K562 (cell line): ENCODE data around the gene PRR19. TPM values are rescaled to one million over a fixed set of nuclear protein-coding genes. Genes with fewer than 3 reads are reported as not detected.

Experiments
- ATAC-seq: fragments of 200-7000 bp; cut with Tn5 transposase; 3 replicates; pipeline ENCODE4 v1.9.1; 2020; ENCODE audit warnings: moderate library complexity
- BruUV-seq: library from RNA; stranded (reverse); fragments of 400-500 nt; replicated peaks from 2 replicates; lab custom pipeline; 2021; lab: Mats Ljungman, UMichigan
- CTCF ChIA-PET: fragments of 300-600 bp; formaldehyde crosslinking; extraction: SDS; loops from one replicate; lab custom pipeline; 2021; ENCODE audit warnings: low intra/inter-chr PET ratio; lab: Yijun Ruan, JAX
- POLR2A ChIA-PET: fragments of 300-600, 350-650 bp; sonication (Branson Sonifier 250); formaldehyde crosslinking; extraction: SDS; loops from one replicate; lab custom pipeline; 2021; ENCODE audit warnings: antibody characterized with exemption, inconsistent platforms; lab: Yijun Ruan, JAX
- DNase-seq, 4 experiments: peaks; one replicate each; pipeline versions ENCODE4 v3.0.0 to v3.0.0-alpha.2; 2011 to 2018; ENCODE audit warnings: low spot score in 3 of 4, mixed read lengths in 3 of 4; ENCODE audit errors: extremely low read depth in 1 of 4
- FAIRE-seq: peaks from 2 replicates; lab custom pipeline; 2011; peaks lifted over from hg19 to GRCh38; lab: Jason Lieb, UNC
- H2AFZ ChIP-seq: 2 replicates; pipeline ENCODE4 v1.6.0; 2011; ENCODE audit warnings: low read depth, low read length, control low read depth, inconsistent platforms
- H3K27ac ChIP-seq: fragments of 200-600 bp; 3 replicates; pipeline ENCODE4 v1.8.0; 2011; ENCODE audit warnings: low read depth, mild to moderate bottlenecking, control low read depth, inconsistent platforms, low read length, moderate library complexity, mixed read lengths; ENCODE audit errors: extremely low read depth
- H3K27me3 ChIP-seq, 2 experiments: fragments of 300-600 bp in 1 of 2; 2 replicates in 1 of 2; 3 replicates in 1 of 2; pipeline versions ENCODE4 v1.6.0 to v1.8.0; 2011; ENCODE audit warnings: inconsistent platforms in 2 of 2, low read length in 2 of 2, mild to moderate bottlenecking in 1 of 2, mixed read lengths in 1 of 2, moderate library complexity in 1 of 2; ENCODE audit not compliant: control insufficient read depth in 2 of 2, insufficient read depth in 2 of 2
- H3K36me3 ChIP-seq: fragments of 300-600 bp; 3 replicates; pipeline ENCODE4 v1.8.0; 2011; ENCODE audit warnings: mild to moderate bottlenecking, low read length, inconsistent platforms; ENCODE audit not compliant: control insufficient read depth, insufficient read depth
- H3K4me1 ChIP-seq, 2 experiments: fragments of 200-600 bp in 1 of 2; replicated peaks in 1 of 2; 2 replicates in 1 of 2; 3 replicates in 1 of 2; pipeline versions ENCODE4 v1.5.1 to v1.8.0; 2011; ENCODE audit warnings: inconsistent platforms in 2 of 2, low read length in 2 of 2, mild to moderate bottlenecking in 1 of 2, mixed read lengths in 1 of 2, moderate library complexity in 1 of 2; ENCODE audit not compliant: control insufficient read depth in 2 of 2, insufficient read depth in 2 of 2
- H3K4me2 ChIP-seq: 2 replicates; pipeline ENCODE4 v1.6.1; 2011; ENCODE audit warnings: low read length, control low read depth, inconsistent platforms, mixed read lengths; ENCODE audit not compliant: insufficient read depth
- H3K4me3 ChIP-seq: fragments of 200-600 bp; sonication (generic), shearing (Covaris generic); 2 replicates; pipeline ENCODE4 v1.5.1; 2016; ENCODE audit warnings: control low read depth, inconsistent platforms
- H3K79me2 ChIP-seq: fragments of 200-600 bp; 3 replicates; pipeline ENCODE4 v1.8.0; 2011; ENCODE audit warnings: low read length, inconsistent platforms; ENCODE audit not compliant: control insufficient read depth, insufficient read depth
- H3K9ac ChIP-seq, 2 experiments: 2 replicates each; pipeline versions ENCODE4 v1.6.0 to v1.6.1; 2011; ENCODE audit warnings: low read depth in 2 of 2, low read length in 2 of 2, control low read depth in 1 of 2, inconsistent platforms in 1 of 2, mild to moderate bottlenecking in 1 of 2, mixed read lengths in 1 of 2; ENCODE audit not compliant: insufficient read depth in 1 of 2
- H3K9me1 ChIP-seq: one replicate; pipeline ENCODE4 v1.6.0; 2011; ENCODE audit warnings: inconsistent platforms, mild to moderate bottlenecking, low read length, moderate library complexity; ENCODE audit not compliant: control insufficient read depth, insufficient read depth
- H3K9me3 ChIP-seq: replicated peaks from 2 replicates; pipeline ENCODE4 v1.5.1; 2011; ENCODE audit warnings: low read depth, low read length, inconsistent platforms; ENCODE audit not compliant: control insufficient read depth, insufficient read depth
- H4K20me1 ChIP-seq: replicated peaks from 2 replicates; pipeline ENCODE4 v1.6.1; 2011; ENCODE audit warnings: low read length, inconsistent platforms, mixed read lengths; ENCODE audit not compliant: control insufficient read depth, insufficient read depth
- KDM5B ChIP-seq: fragments of 200-600 bp; sonication (generic); IDR thresholded peaks from 2 replicates; pipeline ENCODE4 v1.6.1; 2012; ENCODE audit warnings: low read depth, mild to moderate bottlenecking, moderate library complexity, low read length, control low read depth, inconsistent platforms; ENCODE audit not compliant: insufficient replicate concordance
- POLR2G ChIP-seq: fragments of 200-400 bp; formaldehyde crosslinking; IDR thresholded peaks from 2 replicates; pipeline ENCODE4 v1.6.1; 2017; ENCODE audit warnings: low read depth, mild to moderate bottlenecking, antibody characterized with exemption, low read length, moderate library complexity
- PYGO2 ChIP-seq: fragments of 450-650 bp; IDR thresholded peaks from 2 replicates; pipeline ENCODE4 v1.6.1; 2016; ENCODE audit warnings: mild to moderate bottlenecking, missing genetic modification characterization, moderate library complexity, missing compliant biosample characterization
- ZBTB8A ChIP-seq: fragments of 450-650 bp; IDR thresholded peaks from 2 replicates; pipeline ENCODE4 v1.6.1; 2018; ENCODE audit warnings: mild to moderate bottlenecking, moderate library complexity; ENCODE audit not compliant: partially characterized antibody
- WGBS: fragments of 100-300 bp; shearing (Covaris generic); methylation state at CpG from one replicate; pipeline ENCODE4 v1.1.6; 2016; ENCODE audit warnings: low coverage, mixed read lengths; ENCODE audit not compliant: insufficient coverage; ENCODE audit errors: missing lambda C conversion rate; 5-methylcytosine and 5-hydroxymethylcytosine counted together
- in situ Hi-C: fragments of 300-500 bp; cut with MboI; formaldehyde crosslinking; loops from 4 replicates; pipeline ENCODE4 v1.15.0; 2018; ENCODE audit warnings: inconsistent platforms, mixed read lengths
- intact Hi-C: fragments of 100-400 bp; cut with micrococcal nuclease; formaldehyde crosslinking; loops from 2 replicates; pipeline ENCODE4 v1.14.2; 2022
- polyA plus RNA-seq, 8 experiments: library from polyadenylated mRNA; depleted of rRNA in 4 of 8; stranded (reverse) in 5 of 8; unstranded in 3 of 8; fragments of >200 nt; fragmentation: Nextera tagmentation in 2 of 8; fragmentation: Illumina TruSeq in 1 of 8; extraction: Ambion mirVana in 2 of 8; extraction: Trizol in 1 of 8; gene quantifications; 2 replicates each; pipeline versions ENCODE4 v1.2.1 to v1.2.3, GENCODE V29; 2011 to 2014; ENCODE audit warnings: inconsistent platforms in 1 of 8, missing spikeins in 1 of 8
- total RNA-seq, 7 experiments: library from RNA; depleted of rRNA in 6 of 7; stranded (reverse); fragments of >200 nt in 6 of 7; fragmentation: Illumina TruSeq in 2 of 7; extraction: Trizol in 2 of 7; gene quantifications; 2 replicates each; pipeline versions ENCODE4 v1.2.1 to v1.2.3, GENCODE V29; 2011 to 2021; ENCODE audit warnings: low replicate concordance in 1 of 7

Gene PRR19
- total and polyA plus RNA-seq, 9 of the 15 experiments (the other 6 are each of a cell fraction or from before 2014, with no cell fraction given), result 0.10 to 1.6 (median 0.54) TPM

- BruUV-seq, result no TSS peak
- ATAC-seq (peak; percentile 4; the same call in 1 of the 3 replicates), FAIRE-seq (no peak)
Observed at GRCh38 chr19:42291435-42291810, 10.5 kb upstream of the PRR19 start.

GRCh38 chr19:42292042-42292960 lies 9.6 kb upstream of the PRR19 start:
- H3K4me3 ChIP-seq, result no peak overlapping the region
- no peaks in the 10 kb centered on the region for H3K9me3 ChIP-seq
- intact Hi-C loops, result no loop called here
- H3K4me1 ChIP-seq, result peaks cover 0 to 78% of the 10 kb centered on the region in 2 experiments; a peak in 3 of 5 replicates
- no peak for DNase-seq
- H3K27me3 ChIP-seq, result no peaks in the 10 kb centered on the region
- H3K36me3 ChIP-seq, result peaks cover 96% of the 10 kb centered on the region; the same call in 2 of the 3 replicates
- TF ChIP-seq ZBTB8A (no peak), POLR2G (peak; percentile 39)
- TF ChIP-seq, all 486 proteins: peak for 1
- no peak for FAIRE-seq
- 94% methylated on average over 14 of the region's 27 CpGs for WGBS
- Histone ChIP-seq H3K79me2 (no peaks in the 10 kb centered on the region), H3K9ac (peak overlapping the region in 1 of 2 experiments; percentile 36; a peak in 2 of 4 replicates), H3K4me2 (no peak overlapping the region), H2AFZ (no peak overlapping the region), H3K9me1 (no peaks in the 10 kb centered on the region), H4K20me1 (peaks cover 7% of the 10 kb centered on the region; the same call in 1 of the 2 replicates), H3K27ac (no peak overlapping the region)
- in situ Hi-C loops, result no loop called here
- BruUV-seq, result no TSS peak
- ChIA-PET POLR2A (interaction anchor here (1.2 kb wide), 1 partner anchor 10 kb away, joined by 5 read pairs; the partner anchor contains the start of genes PAFAH1B3 and PRR19), CTCF (interaction anchor here (1.0 kb wide), 1 partner anchor 160 kb away, joined by 3 read pairs; the partner anchor contains the start of gene POU2F2)
- no peak for ATAC-seq

More at GRCh38 chr19:42291435-42291810, 10.5 kb upstream of the PRR19 start:
- WGBS, result 85% methylated on average over 9 of the region's 9 CpGs
- Histone ChIP-seq H3K27ac (no peak overlapping the region), H2AFZ (no peak overlapping the region), H3K9me3 (no peaks in the 10 kb centered on the region), H3K4me1 (peaks cover 0 to 83% of the 10 kb centered on the region in 2 experiments; a peak in 3 of 5 replicates), H3K79me2 (peaks cover 5% of the 10 kb centered on the region; the same call in 1 of the 3 replicates), H3K4me3 (no peak overlapping the region)
- intact Hi-C loops, result no loop called here
- DNase-seq, result no peak
- TF ChIP-seq PYGO2 (tag) (no peak), KDM5B (no peak)
- TF ChIP-seq, all 486 proteins: peak for 0
- Histone ChIP-seq H3K9ac (no peak overlapping the region), H3K4me2 (no peak overlapping the region), H3K9me1 (no peaks in the 10 kb centered on the region), H3K36me3 (peaks cover 95% of the 10 kb centered on the region; the same call in 2 of the 3 replicates), H3K27me3 (no peaks in the 10 kb centered on the region), H4K20me1 (peaks cover 7% of the 10 kb centered on the region; the same call in 1 of the 2 replicates)
- ChIA-PET POLR2A (no interaction called here), CTCF (interaction anchor here (1.0 kb wide), 1 partner anchor 159 kb away, joined by 3 read pairs; the partner anchor contains the start of gene POU2F2)
- in situ Hi-C loops, result no loop called here
